Right lobe of liver (tissue), 4 donors: ENCODE measurements around the gene GARIN3.

ENCODE experiments used
- POLR2A ChIP-seq: fragments of 450-650 bp; IDR thresholded peaks from one replicate; pipeline ENCODE4 v1.6.1; 2017; ENCODE audit warnings: antibody characterized with exemption, mild to moderate bottlenecking
- TF ChIP-seq, protein P1 (sequence below), 4 donors: fragments of 200-600 bp in 3 of 4; fragments of 450-650 bp in 1 of 4; IDR thresholded peaks; one replicate each; pipeline versions ENCODE4 v1.5.1 to v1.8.0; 2016 to 2022; ENCODE audit warnings: antibody characterized with exemption in 4 of 4, mild to moderate bottlenecking in 2 of 4
- donor health status: DM: no; HTN: no; CAD: no.
- donor health status: DM: no; HTN: no; CAD: no.
- donor health status: DM: no; HTN: yes; CAD: no.

DNA sequence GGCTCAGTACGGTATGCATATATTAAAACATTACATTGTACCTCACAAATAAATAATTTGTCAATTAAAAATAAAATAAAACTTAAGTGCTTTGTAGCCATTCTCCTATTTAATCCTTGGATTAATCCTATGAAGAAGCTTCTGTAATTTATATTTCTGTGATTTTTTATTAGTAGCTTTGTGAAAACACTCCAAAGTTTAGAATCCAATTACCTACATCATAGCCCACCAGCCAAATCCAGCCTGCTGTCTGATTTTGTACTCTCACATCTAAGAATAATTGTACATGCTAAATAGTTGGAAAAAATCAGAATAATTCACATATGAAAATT lies 33.8 kb downstream of the GARIN3 start:
- TF ChIP-seq, protein P1, sequence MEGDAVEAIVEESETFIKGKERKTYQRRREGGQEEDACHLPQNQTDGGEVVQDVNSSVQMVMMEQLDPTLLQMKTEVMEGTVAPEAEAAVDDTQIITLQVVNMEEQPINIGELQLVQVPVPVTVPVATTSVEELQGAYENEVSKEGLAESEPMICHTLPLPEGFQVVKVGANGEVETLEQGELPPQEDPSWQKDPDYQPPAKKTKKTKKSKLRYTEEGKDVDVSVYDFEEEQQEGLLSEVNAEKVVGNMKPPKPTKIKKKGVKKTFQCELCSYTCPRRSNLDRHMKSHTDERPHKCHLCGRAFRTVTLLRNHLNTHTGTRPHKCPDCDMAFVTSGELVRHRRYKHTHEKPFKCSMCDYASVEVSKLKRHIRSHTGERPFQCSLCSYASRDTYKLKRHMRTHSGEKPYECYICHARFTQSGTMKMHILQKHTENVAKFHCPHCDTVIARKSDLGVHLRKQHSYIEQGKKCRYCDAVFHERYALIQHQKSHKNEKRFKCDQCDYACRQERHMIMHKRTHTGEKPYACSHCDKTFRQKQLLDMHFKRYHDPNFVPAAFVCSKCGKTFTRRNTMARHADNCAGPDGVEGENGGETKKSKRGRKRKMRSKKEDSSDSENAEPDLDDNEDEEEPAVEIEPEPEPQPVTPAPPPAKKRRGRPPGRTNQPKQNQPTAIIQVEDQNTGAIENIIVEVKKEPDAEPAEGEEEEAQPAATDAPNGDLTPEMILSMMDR (IDR thresholded peaks at IDR 0.05) = no peak
- no peak for TF ChIP-seq POLR2A
